Astrocyte of the spinal cord (primary cell): ENCODE results near the gene COL23A1.

Experiments
- DNase-seq: peaks from one replicate; pipeline ENCODE4 v3.0.0; 2011; ENCODE audit warnings: low read depth, low spot score
- H3K4me3 ChIP-seq: 2 replicates; pipeline ENCODE4 v1.5.1; 2011; ENCODE audit warnings: low read depth, mild to moderate bottlenecking, low read length, moderate library complexity
- CTCF ChIP-seq: IDR thresholded peaks from 2 replicates; pipeline ENCODE4 v1.5.1; 2012; ENCODE audit warnings: low read depth, mild to moderate bottlenecking, low read length, inconsistent platforms
- in situ Hi-C: cut with HindIII; loops from 2 replicates; pipeline ENCODE4 v1.10.0; 2017; ENCODE audit warnings: low sequenced_read_pairs

COL23A1 gene

GRCh38 chr5:178442405-178443257 is 147.6 kb downstream of the COL23A1 start:
- in situ Hi-C loops = no loop called here
- no peak overlapping the region for H3K4me3 ChIP-seq
- no peak for TF ChIP-seq CTCF
- no peak for DNase-seq

DNA sequence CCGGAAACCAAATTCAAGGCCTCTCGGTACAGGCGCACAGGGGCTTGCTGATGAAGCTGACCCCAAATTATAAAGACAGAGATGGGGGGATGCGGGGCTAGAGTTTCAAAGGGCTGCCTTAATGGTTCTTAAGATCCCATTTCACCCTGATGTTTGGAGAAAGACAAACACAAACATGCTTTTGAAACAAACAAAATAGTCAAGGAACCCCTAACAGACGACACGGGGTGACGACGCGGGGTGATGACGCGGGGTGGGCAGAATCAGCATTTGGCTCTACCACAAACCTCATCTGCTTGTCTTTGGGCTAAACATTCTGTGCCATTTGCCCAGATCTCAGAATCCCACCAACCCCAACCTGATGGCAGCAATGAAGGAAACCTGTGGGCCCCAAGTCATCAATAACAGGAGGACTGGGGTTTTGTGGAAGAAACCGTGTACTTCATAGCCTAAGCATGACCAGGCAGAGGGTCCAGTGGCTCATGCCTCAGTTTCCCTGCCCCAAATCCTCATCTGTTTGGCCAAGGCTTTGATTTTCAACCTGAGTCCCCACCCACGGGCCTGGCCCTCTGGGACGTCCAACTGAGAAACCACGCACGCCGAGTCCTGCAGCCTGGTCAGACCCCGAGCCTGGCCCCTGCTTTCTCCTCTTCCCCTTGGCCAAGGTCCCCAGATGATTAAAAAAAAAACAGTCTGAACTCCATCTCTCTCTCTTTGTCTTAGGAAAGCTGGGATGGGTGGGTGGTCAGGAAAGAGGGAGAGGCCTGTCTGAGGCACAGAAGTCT is 148.5 kb downstream of the COL23A1 start:
- in situ Hi-C loops = no loop called here
- no peak overlapping the region for H3K4me3 ChIP-seq
- no peak for DNase-seq
- no peak for TF ChIP-seq CTCF

- TF ChIP-seq CTCF = no peak
- no peak for DNase-seq
- H3K4me3 ChIP-seq = no peak overlapping the region
- in situ Hi-C loops = no loop called here
These were observed 150.0 kb downstream of the COL23A1 start for GRCh38 chr5:178440181-178440580.

- no peak for TF ChIP-seq CTCF
- in situ Hi-C loops = no loop called here
- H3K4me3 ChIP-seq = no peak overlapping the region
- no peak for DNase-seq
These were observed 150.6 kb downstream of the COL23A1 start for GRCh38 chr5:178439493-178440180.

DNA sequence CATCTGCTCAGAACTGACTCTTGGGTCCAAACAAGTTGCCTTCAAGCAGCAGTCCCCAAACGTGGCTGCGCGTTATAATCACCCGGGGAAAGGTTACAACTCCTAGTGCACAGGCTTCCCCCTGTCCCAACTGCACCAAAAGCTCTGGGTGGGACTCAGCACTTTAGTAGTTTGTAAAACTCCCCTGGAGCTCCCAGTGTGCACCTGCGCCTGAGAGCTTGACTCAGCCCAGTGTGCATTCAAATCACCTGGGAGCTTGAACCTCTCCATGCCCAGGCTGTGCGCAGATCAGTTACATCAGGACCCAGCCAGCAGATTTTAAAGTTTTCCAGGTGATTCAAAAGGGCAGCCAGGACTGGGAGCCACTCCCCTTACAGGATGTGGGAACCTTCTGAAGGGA is 151.4 kb downstream of the COL23A1 start:
- DNase-seq = no peak

More for the DNA sequence above, 151.4 kb downstream of the COL23A1 start:
- no peak for TF ChIP-seq CTCF
- in situ Hi-C loops = no loop called here
- no peak overlapping the region for H3K4me3 ChIP-seq
